ENCODE measurements around the gene DDX42. TPM values are rescaled to one million over a fixed set of nuclear protein-coding genes. Genes with fewer than 3 reads are reported as not detected.

The DDX42 gene
- total RNA-seq, 1 experiment from 2014 or later: 184 TPM

DNA sequence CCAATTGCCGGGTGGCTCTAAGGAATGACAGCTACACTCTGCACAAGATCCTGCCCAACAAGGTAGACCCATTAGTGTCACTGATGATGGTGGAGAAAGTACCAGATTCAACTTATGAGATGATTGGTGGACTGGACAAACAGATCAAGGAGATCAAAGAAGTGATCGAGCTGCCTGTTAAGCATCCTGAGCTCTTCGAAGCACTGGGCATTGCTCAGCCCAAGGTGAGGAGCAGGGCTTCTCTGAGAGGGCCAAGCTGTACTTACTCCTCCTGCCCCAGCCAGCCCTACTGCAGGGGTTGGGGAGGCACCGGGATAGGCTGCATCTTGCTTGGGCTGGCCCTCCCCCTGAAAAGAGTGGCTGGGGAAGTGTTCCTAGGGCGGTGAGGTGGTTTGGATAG, 56.3 kb downstream of the DDX42 start:
- no peak overlapping the region for H2BK5ac ChIP-seq (ENCODE audit: insufficient read length, low read length)
- H4K5ac ChIP-seq (ENCODE audit: insufficient read length, low read depth, low read length): no peak overlapping the region
- H3K4me1 ChIP-seq (ENCODE audit: insufficient read depth, low read length): no peaks in the 10 kb centered on the region
- Mint-ChIP-seq H3K9me3 (no peaks in the 10 kb centered on the region; a peak in 1 of 5 replicates), H3K4me1 (peaks cover 13 to 19% of the 10 kb centered on the region in 2 experiments), H3K27ac (no peak overlapping the region), H3K36me3 (ENCODE audit: insufficient read depth in 1 of 3, low read depth in 3 of 3) (peaks cover 58 to 94% (median 74%) of the 10 kb centered on the region in 3 experiments), H3K4me3 (no peak overlapping the region), H3K27me3 (ENCODE audit: low read depth) (no peaks in the 10 kb centered on the region; the same call in 1 of the 2 replicates)
- H2BK15ac ChIP-seq (ENCODE audit: low read depth, low read length): no peak overlapping the region
- H3K27me3 ChIP-seq (ENCODE audit: insufficient read depth, low read length): no peaks in the 10 kb centered on the region
- no peak overlapping the region for H4K8ac ChIP-seq (replicated peaks; ENCODE audit: insufficient read length, low read depth, low read length)
- H3K56ac ChIP-seq (ENCODE audit: insufficient read length, low read depth, low read length): no peak overlapping the region
- H4K20me1 ChIP-seq (ENCODE audit: control insufficient read depth, insufficient read depth, insufficient read length): peaks cover 2% of the 10 kb centered on the region
- no peak overlapping the region for H2BK12ac ChIP-seq (ENCODE audit: insufficient read length, low read depth, low read length)
- no peaks in the 10 kb centered on the region for H3K9me3 ChIP-seq (ENCODE audit: control insufficient read depth, low read depth, low read length)
- H3K79me2 ChIP-seq (ENCODE audit: insufficient read depth, low read length): peaks cover 8% of the 10 kb centered on the region; the same call in 1 of the 2 replicates
- WGBS (ENCODE audit: extremely low coverage, insufficient read length, low lambda C conversion rate): no CpG with 5 or more reads among the region's 5 CpGs
- no peak overlapping the region for H3K14ac ChIP-seq (ENCODE audit: insufficient read depth, low read length)
- peaks cover 6% of the 10 kb centered on the region for H3K23me2 ChIP-seq (ENCODE audit: insufficient read length, low read depth, low read length, poor library complexity, severe bottlenecking)
- H2BK20ac ChIP-seq (ENCODE audit: low read depth, low read length, poor library complexity, severe bottlenecking): no peak overlapping the region
- H3T11ph ChIP-seq (ENCODE audit: low read length): no peak overlapping the region
- H3K23ac ChIP-seq (ENCODE audit: insufficient read length, low read depth, low read length): no peak overlapping the region
- H2BK120ac ChIP-seq (ENCODE audit: low read depth, low read length, poor library complexity, severe bottlenecking): no peak overlapping the region
- no peak overlapping the region for H3K4ac ChIP-seq (ENCODE audit: low read depth, low read length)
- no peak overlapping the region for H3K9ac ChIP-seq (ENCODE audit: extremely low read depth, insufficient read length, low read length)
- H4K91ac ChIP-seq (ENCODE audit: insufficient read length, low read depth, low read length): no peak overlapping the region
- H3K18ac ChIP-seq (ENCODE audit: insufficient read length, low read depth, low read length): no peak overlapping the region
- H3K27ac ChIP-seq (ENCODE audit: insufficient read length, low read depth, low read length): no peak overlapping the region
- no peak overlapping the region for H2AK5ac ChIP-seq (ENCODE audit: insufficient read length, low read length)
- H3K4me2 ChIP-seq (ENCODE audit: insufficient read depth, insufficient read length, low read length): no peak overlapping the region
- TF ChIP-seq, protein P1, sequence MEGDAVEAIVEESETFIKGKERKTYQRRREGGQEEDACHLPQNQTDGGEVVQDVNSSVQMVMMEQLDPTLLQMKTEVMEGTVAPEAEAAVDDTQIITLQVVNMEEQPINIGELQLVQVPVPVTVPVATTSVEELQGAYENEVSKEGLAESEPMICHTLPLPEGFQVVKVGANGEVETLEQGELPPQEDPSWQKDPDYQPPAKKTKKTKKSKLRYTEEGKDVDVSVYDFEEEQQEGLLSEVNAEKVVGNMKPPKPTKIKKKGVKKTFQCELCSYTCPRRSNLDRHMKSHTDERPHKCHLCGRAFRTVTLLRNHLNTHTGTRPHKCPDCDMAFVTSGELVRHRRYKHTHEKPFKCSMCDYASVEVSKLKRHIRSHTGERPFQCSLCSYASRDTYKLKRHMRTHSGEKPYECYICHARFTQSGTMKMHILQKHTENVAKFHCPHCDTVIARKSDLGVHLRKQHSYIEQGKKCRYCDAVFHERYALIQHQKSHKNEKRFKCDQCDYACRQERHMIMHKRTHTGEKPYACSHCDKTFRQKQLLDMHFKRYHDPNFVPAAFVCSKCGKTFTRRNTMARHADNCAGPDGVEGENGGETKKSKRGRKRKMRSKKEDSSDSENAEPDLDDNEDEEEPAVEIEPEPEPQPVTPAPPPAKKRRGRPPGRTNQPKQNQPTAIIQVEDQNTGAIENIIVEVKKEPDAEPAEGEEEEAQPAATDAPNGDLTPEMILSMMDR (conservative IDR thresholded peaks at IDR 0.05): no peak
- no peak overlapping the region for H2AFZ ChIP-seq (ENCODE audit: low read length)
- no peak for DNase-seq
- peaks cover 3% of the 10 kb centered on the region for H3K79me1 ChIP-seq (ENCODE audit: insufficient read depth, low read depth, low read length, poor library complexity, severe bottlenecking)
